Right lobe of liver (tissue), 6 donors: ENCODE results near the gene SPON1. TPM values are rescaled to one million over a fixed set of nuclear protein-coding genes. Genes with fewer than 3 reads are reported as not detected.
"Not testable (repeated sequence)": the region's sequence is repeated elsewhere in the genome, so short reads cannot be mapped to it uniquely, and the experiment has no call there.

Source experiments
- ATAC-seq, 4 donors: fragments of 200-7000 bp; cut with Tn5 transposase; one replicate each; pipeline ENCODE4 v1.9.1; 2020; ENCODE audit warnings: mild to moderate bottlenecking in 4 of 4, moderate library complexity in 4 of 4
- DNase-seq, 3 donors: peaks; one replicate each; pipeline ENCODE4 v3.0.0-alpha.2; 2020
- H3K27ac ChIP-seq, 3 donors: fragments of 200-600 bp; one replicate each; pipeline ENCODE4 v1.8.0; 2022
- H3K27me3 ChIP-seq, 2 donors: fragments of 200-600 bp; one replicate each; pipeline ENCODE4 v1.8.0; 2022
- H3K36me3 ChIP-seq, 4 donors: fragments of 200-600 bp; sonication (generic) in 1 of 4; one replicate each; pipeline versions ENCODE4 v1.5.1 to v1.8.0; 2017 to 2022; ENCODE audit warnings: control low read depth in 1 of 4
- H3K4me1 ChIP-seq, 4 donors: fragments of 200-600 bp; sonication (generic) in 1 of 4; one replicate each; pipeline versions ENCODE4 v1.5.1 to v1.8.0; 2017 to 2022; ENCODE audit warnings: control low read depth in 1 of 4
- H3K4me3 ChIP-seq, 3 donors: fragments of 200-600 bp; one replicate each; pipeline ENCODE4 v1.8.0; 2022
- H3K9me3 ChIP-seq, 4 donors: fragments of 200-600 bp; sonication (generic) in 1 of 4; one replicate each; pipeline versions ENCODE4 v1.5.1 to v1.8.0; 2017 to 2022; ENCODE audit warnings: control low read depth in 1 of 4
- POLR2A ChIP-seq: fragments of 450-650 bp; IDR thresholded peaks from one replicate; pipeline ENCODE4 v1.6.1; 2017; ENCODE audit warnings: antibody characterized with exemption, mild to moderate bottlenecking
- WGBS: methylation state at CpG from one replicate; pipeline ENCODE4 v1.1.6; 2018; ENCODE audit warnings: low coverage, low lambda C conversion rate; ENCODE audit not compliant: insufficient coverage; ENCODE audit errors: missing lambda C conversion rate; 5-methylcytosine and 5-hydroxymethylcytosine counted together
- intact Hi-C, 2 donors: fragments of 100-400 bp; cut with DNase I; formaldehyde crosslinking; loops; one replicate each; pipeline versions ENCODE4 v1.11.2 to v1.14.1; 2022
- total RNA-seq, 6 experiments: library from RNA; depleted of rRNA in 2 of 6; stranded (reverse); fragments of >200 nt in 2 of 6; fragmentation: NEBNext Ultra II Directional in 3 of 6; extraction: Animal tissue kit (Norgen Biotek cat#: 25700) in 3 of 6; gene quantifications; one replicate each; pipeline versions ENCODE4 v1.1.0 to v1.2.4, GENCODE V29; 2016 to 2023
- TF ChIP-seq, protein P1 (sequence below), 4 donors: fragments of 200-600 bp in 3 of 4; fragments of 450-650 bp in 1 of 4; IDR thresholded peaks; one replicate each; pipeline versions ENCODE4 v1.5.1 to v1.8.0; 2016 to 2022; ENCODE audit warnings: antibody characterized with exemption in 4 of 4, mild to moderate bottlenecking in 2 of 4
- donor health status: DM: no; HTN: yes; CAD: no.
- donor health status: DM: no; HTN: no; CAD: no.
- donor health status: DM: no; HTN: no; CAD: no.
- donor health status: DM: no; HTN: yes; CAD: no.
- donor health status: DM: no; HTN: yes; CAD: no.

SPON1 gene
- total RNA-seq, 6 experiments from 2014 or later = 0.51 to 2.4 (median 1.6) TPM

DNA sequence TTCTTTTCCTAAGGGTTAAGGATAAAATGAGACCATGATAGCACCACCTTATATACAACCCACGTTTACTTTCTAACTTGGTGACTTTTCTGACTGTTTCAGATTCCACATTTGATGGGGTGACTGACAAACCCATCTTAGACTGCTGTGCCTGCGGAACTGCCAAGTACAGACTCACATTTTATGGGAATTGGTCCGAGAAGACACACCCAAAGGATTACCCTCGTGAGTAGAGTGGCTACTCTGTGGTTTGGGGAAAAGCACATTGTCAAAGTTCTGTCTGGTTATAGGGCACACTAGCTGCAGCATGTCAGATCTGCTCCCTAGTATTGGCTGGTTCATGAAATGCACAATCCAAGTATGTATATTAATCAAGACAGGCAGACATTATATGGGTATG lies 117.3 kb downstream of the SPON1 start:
- Histone ChIP-seq H3K27ac (no peak overlapping the region), H3K9me3 (no peaks in the 10 kb centered on the region), H3K4me3 (no peak overlapping the region), H3K36me3 (no peaks in the 10 kb centered on the region), H3K27me3 (no peaks in the 10 kb centered on the region), H3K4me1 (no peaks in the 10 kb centered on the region)
- DNase-seq (no peak), ATAC-seq (no peak)
- intact Hi-C loops = no loop called here
- TF ChIP-seq POLR2A = no peak
- TF ChIP-seq, protein P1, sequence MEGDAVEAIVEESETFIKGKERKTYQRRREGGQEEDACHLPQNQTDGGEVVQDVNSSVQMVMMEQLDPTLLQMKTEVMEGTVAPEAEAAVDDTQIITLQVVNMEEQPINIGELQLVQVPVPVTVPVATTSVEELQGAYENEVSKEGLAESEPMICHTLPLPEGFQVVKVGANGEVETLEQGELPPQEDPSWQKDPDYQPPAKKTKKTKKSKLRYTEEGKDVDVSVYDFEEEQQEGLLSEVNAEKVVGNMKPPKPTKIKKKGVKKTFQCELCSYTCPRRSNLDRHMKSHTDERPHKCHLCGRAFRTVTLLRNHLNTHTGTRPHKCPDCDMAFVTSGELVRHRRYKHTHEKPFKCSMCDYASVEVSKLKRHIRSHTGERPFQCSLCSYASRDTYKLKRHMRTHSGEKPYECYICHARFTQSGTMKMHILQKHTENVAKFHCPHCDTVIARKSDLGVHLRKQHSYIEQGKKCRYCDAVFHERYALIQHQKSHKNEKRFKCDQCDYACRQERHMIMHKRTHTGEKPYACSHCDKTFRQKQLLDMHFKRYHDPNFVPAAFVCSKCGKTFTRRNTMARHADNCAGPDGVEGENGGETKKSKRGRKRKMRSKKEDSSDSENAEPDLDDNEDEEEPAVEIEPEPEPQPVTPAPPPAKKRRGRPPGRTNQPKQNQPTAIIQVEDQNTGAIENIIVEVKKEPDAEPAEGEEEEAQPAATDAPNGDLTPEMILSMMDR (IDR thresholded peaks at IDR 0.05) = no peak
- 51% methylated on average over 4 of the region's 4 CpGs for WGBS

DNA sequence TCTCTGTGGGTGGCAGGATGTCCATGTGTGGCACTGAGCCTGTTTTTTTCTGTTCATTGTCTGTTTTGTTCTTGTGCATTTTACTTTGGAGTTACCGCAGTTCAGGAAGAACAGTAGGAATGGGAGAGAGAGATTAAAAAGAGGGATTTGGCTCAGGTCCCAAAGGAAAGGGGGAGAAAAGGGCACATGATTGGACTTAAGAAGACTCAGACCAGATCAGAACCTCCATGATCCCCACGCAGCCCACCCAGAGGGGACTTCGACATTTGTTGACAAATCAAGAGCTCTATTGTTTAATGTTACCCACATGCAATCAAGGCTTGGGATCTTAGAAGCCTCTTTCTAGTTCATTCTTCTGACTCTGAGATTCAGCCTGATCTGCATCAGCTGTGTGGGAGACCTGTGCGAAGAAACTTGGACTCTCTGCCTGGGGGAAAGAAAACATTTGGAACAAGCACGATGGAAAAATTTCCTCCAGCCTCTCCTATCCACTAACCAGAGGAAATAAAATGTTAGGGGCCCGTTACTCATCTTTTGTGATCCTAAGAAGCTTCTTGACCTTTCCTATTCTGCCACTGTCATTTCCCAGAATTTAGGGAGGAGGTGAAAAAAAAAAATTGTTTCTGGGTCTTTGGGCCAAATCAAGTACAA lies 119.2 kb downstream of the SPON1 start:
- H3K27ac ChIP-seq = no peak overlapping the region
- no peak for DNase-seq
- no peaks in the 10 kb centered on the region for H3K4me1 ChIP-seq
- H3K36me3 ChIP-seq = no peaks in the 10 kb centered on the region
- no peaks in the 10 kb centered on the region for H3K27me3 ChIP-seq
- H3K4me3 ChIP-seq = no peak overlapping the region
- intact Hi-C loops = no loop called here
- no peak for ATAC-seq
- no peaks in the 10 kb centered on the region for H3K9me3 ChIP-seq
- TF ChIP-seq, protein P1 (IDR thresholded peaks at IDR 0.05) = no peak
- no peak for TF ChIP-seq POLR2A
- WGBS = 48% methylated on average over 6 of the region's 6 CpGs

DNA sequence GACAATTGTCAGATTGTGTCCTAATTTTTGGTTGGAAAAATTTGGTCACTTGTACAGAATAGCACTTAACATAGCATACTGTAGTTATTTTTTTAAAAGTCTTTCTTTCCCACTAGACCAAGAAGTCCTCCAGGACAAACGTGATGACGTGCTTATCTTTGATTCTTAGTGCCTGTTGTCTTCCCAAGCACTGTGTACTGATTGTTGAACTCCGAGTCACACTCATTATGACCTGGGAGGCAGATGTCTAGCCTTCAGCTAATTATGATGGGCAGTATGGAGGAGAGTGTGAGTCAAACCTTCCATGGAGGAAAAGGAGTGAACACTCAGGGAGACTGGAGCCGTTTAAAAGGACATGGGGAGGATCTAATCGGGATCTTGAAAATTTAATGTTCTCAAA lies 119.8 kb downstream of the SPON1 start:
- H3K9me3 ChIP-seq = no peaks in the 10 kb centered on the region
- no peaks in the 10 kb centered on the region for H3K36me3 ChIP-seq
- no peak for ATAC-seq
- no peak for DNase-seq
- no peak overlapping the region for H3K27ac ChIP-seq
- intact Hi-C loops = no loop called here
- WGBS = 31% methylated on average over 5 of the region's 5 CpGs
- H3K4me1 ChIP-seq = no peaks in the 10 kb centered on the region
- no peak overlapping the region for H3K4me3 ChIP-seq
- TF ChIP-seq, protein P1 (IDR thresholded peaks at IDR 0.05) = no peak
- no peak for TF ChIP-seq POLR2A
- no peaks in the 10 kb centered on the region for H3K27me3 ChIP-seq

DNA sequence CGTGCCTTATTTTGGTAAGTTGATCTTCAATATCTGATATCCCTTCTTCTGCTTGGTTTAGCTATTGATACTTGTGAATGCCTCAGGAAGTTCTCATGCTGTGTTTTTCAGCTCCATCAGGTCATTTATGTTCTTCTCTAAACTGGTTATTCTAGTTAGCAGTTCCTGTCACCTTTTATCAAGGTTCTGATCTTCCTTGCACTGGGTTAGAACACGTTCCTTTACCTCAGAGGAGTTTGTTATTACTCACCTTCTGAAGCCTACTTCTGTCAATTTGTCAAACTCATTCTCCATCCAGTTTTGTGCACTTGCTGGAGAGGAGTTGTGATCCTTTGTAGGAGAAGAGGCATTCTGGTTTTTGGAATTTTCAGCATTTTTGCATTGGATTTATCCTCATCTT lies 126.3 kb downstream of the SPON1 start:
- 55% methylated on average over 2 of the region's 2 CpGs for WGBS
- H3K27ac ChIP-seq, ATAC-seq, H3K4me1 ChIP-seq, H3K9me3 ChIP-seq, DNase-seq, H3K36me3 ChIP-seq, H3K27me3 ChIP-seq, H3K4me3 ChIP-seq, intact Hi-C loops: not testable (repeated sequence)

DNA sequence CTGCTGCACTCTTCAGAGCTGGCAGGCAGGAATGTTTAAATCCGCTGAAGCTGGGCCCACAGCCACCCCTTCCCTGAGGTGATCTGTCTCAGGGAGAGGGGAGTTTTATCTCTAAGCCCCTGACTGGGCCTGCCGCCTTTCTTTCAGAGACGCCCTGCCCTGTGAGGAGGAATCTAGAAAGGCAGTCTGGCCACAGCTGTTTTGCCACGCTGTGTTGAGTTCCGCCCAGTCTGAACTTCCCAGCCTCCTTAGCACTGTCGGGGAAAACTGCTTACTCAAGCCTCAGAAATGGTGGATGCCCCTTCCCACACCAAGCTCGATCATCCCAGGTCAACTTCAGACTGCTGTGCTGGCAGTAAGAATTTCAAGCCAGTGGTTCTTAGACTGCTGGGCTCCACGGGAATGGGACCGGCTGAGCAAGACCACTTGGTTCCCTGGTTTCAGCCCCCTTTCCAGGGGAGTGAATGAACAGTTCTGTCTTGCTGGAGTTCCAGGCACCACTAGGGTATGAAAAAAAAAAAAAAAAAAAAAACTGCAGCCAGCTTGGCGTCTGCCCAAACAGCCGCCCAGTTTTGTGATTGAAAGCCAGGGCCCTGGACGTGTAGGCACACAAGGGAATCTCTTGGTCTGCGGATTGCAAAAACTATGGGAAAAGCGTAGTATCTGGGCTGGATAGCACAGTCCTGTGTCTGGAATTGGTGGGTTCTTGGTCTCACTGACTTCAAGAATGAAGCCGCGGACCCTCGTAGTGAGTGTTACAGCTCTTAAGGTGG lies 127.4 kb downstream of the SPON1 start:
- Histone ChIP-seq H3K27me3 (no peaks in the 10 kb centered on the region), H3K9me3 (no peaks in the 10 kb centered on the region), H3K36me3 (no peaks in the 10 kb centered on the region), H3K4me3 (no peak overlapping the region), H3K4me1 (no peaks in the 10 kb centered on the region), H3K27ac (no peak overlapping the region)
- ATAC-seq (no peak), DNase-seq (no peak)
- WGBS = 64% methylated on average over 4 of the region's 17 CpGs
- intact Hi-C loops = no loop called here
- TF ChIP-seq, protein P1 (IDR thresholded peaks at IDR 0.05) = no peak
- no peak for TF ChIP-seq POLR2A

DNA sequence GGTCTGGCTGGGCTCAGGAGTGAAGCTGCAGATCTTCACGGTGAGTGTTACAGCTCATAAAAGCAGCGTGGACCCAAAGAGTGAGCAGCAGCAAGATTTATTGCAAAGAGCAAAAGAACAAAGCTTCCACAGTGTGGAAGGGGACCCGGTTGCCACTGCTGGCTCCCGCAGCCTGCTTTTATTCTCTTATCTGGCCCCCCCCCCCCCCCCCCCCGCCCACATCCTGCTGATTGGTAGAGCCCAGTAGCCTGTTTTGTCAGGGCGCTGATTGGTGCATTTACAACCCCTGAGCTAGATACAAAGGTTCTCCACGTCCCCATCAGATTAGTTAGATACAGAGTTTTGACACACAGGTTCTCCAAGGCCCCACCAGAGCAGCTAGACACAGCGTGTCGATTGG lies 128.1 kb downstream of the SPON1 start:
- 15% methylated on average over 2 of the region's 9 CpGs for WGBS
- H3K4me3 ChIP-seq, H3K27ac ChIP-seq, H3K27me3 ChIP-seq, DNase-seq, intact Hi-C loops, H3K4me1 ChIP-seq, H3K9me3 ChIP-seq, H3K36me3 ChIP-seq, ATAC-seq: not testable (repeated sequence)
